SU-DHL-6 (cell line): ENCODE results near the gene TBC1D10A.
"Not testable (repeated sequence)": the region's sequence is repeated elsewhere in the genome, so short reads cannot be mapped to it uniquely, and the experiment has no call there.

Experiments
- H2AFZ ChIP-seq: fragments of 200-600 bp; sonication (generic); 2 replicates; pipeline ENCODE4 v1.6.1; 2014; ENCODE audit warnings: low read depth, mild to moderate bottlenecking, moderate library complexity, mixed read lengths, antibody characterized with exemption, low read length; ENCODE audit not compliant: severe bottlenecking
- H3F3A ChIP-seq: fragments of 200-600 bp; shearing (Covaris generic); 2 replicates; pipeline ENCODE4 v1.6.0; 2016; ENCODE audit warnings: antibody characterized with exemption, mild to moderate bottlenecking; ENCODE audit not compliant: insufficient read depth
- H3K27ac ChIP-seq: fragments of 200-600 bp; sonication (generic); 2 replicates; pipeline ENCODE4 v1.5.1; 2016; ENCODE audit warnings: low read depth, mild to moderate bottlenecking, low read length, moderate library complexity, mixed read lengths
- H3K27me3 ChIP-seq: fragments of 200-600 bp; sonication (generic), shearing (Covaris generic); 2 replicates; pipeline ENCODE4 v1.6.0; 2014; ENCODE audit warnings: mild to moderate bottlenecking, low read length
- H3K36me3 ChIP-seq: fragments of 200-600 bp; sonication (generic); 2 replicates; pipeline ENCODE4 v1.6.1; 2014; ENCODE audit warnings: mild to moderate bottlenecking, low read length, mixed read lengths
- H3K4me2 ChIP-seq: fragments of 300-600, 200-600 bp; shearing (Covaris generic), sonication (generic); 2 replicates; pipeline ENCODE4 v1.6.0; 2014; ENCODE audit warnings: low read length, low read depth, mild to moderate bottlenecking; ENCODE audit not compliant: poor library complexity, severe bottlenecking
- H3K4me3 ChIP-seq: fragments of 200-600 bp; sonication (generic); 2 replicates; pipeline ENCODE4 v1.5.1; 2014; ENCODE audit warnings: antibody characterized with exemption, low read length, mild to moderate bottlenecking, mixed read lengths; ENCODE audit not compliant: insufficient read depth, poor library complexity, severe bottlenecking
- H3K79me2 ChIP-seq: fragments of 200-600 bp; sonication (generic); 2 replicates; pipeline ENCODE4 v1.6.1; 2014; ENCODE audit warnings: mild to moderate bottlenecking, low read length, moderate library complexity; ENCODE audit not compliant: insufficient read depth
- H3K9ac ChIP-seq: fragments of 200-600 bp; sonication (generic); 2 replicates; pipeline ENCODE4 v1.7.0; 2014; ENCODE audit warnings: mild to moderate bottlenecking, low read length
- H3K9me2 ChIP-seq: fragments of 200-600 bp; sonication (generic); replicated peaks from 2 replicates; pipeline ENCODE4 v1.6.1; 2014; ENCODE audit warnings: low read length; ENCODE audit not compliant: insufficient read depth
- H3K9me3 ChIP-seq: fragments of 200-600 bp; sonication (generic); 2 replicates; pipeline ENCODE4 v1.6.1; 2014; ENCODE audit warnings: low read length, mixed read lengths; ENCODE audit not compliant: insufficient read depth
- H4K20me1 ChIP-seq: fragments of 200-600 bp; sonication (generic); 2 replicates; pipeline ENCODE4 v1.6.1; 2014; ENCODE audit warnings: low read depth, mild to moderate bottlenecking, antibody characterized with exemption, low read length, moderate library complexity, mixed read lengths
- CTCF ChIP-seq: fragments of 200-600 bp; sonication (generic); IDR thresholded peaks from one replicate; pipeline ENCODE4 v1.5.1; 2017; ENCODE audit warnings: antibody characterized with exemption, mild to moderate bottlenecking, low read length, moderate library complexity; ENCODE audit not compliant: insufficient read depth, poor library complexity, severe bottlenecking
- EZH2phosphoT487 ChIP-seq: fragments of 200-600 bp; sonication (generic), shearing (Covaris generic); conservative IDR thresholded peaks from 2 replicates; pipeline ENCODE4 v1.6.1; 2018; ENCODE audit warnings: mild to moderate bottlenecking, antibody characterized with exemption, low read length, moderate library complexity, mixed read lengths

Gene TBC1D10A

DNA sequence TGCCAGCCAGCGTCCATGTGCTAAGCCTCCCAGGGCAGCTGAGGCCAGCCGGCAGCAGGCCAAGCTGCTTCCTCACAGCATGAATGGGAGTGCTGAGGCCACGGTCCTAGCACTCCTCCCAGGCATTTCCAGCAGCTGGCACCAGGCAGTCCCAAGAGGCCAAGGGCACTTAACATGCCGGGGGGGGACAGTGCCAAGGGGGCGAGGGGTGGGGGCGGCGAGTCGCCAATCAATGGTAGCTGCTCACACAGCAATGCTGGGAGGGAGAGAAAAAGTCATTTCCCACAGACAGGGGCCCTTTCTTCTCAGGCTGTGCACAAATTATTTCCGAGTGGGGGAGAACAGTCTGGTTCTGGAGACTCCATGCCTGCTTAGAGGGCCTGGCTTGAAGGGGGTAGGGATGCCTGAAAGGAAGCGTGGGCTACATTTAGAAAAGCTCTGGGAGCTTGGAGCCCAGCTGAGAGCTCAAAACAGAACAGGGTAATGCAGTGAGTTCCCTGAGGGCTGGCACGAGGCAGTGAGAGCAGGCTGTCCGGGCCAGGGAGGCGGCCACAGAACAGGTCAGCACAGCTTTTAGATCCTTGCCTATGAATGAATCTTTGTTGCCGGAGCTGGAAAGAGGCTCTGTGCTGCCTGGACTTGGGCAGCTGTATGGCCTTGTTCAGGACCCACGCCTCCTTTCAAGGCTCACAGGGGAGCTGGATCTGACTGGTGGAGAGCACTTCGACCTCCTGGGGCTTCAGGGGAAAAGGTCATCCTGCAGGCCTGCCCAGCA lies 14.4 kb upstream of the TBC1D10A start:
- Histone ChIP-seq H3K27ac (no peak overlapping the region), H3F3A (no peaks in the 10 kb centered on the region), H3K36me3 (peaks cover 36% of the 10 kb centered on the region), H4K20me1 (no peaks in the 10 kb centered on the region), H2AFZ (no peak overlapping the region), H3K4me2 (no peak overlapping the region), H3K9me2 (no peaks in the 10 kb centered on the region), H3K9me3 (no peaks in the 10 kb centered on the region), H3K27me3 (no peaks in the 10 kb centered on the region), H3K4me3 (no peak overlapping the region), H3K79me2 (no peaks in the 10 kb centered on the region; the same call in 1 of the 2 replicates), H3K9ac (no peak overlapping the region)
- TF ChIP-seq CTCF: no peak
- no peak for TF ChIP-seq EZH2phosphoT487

DNA sequence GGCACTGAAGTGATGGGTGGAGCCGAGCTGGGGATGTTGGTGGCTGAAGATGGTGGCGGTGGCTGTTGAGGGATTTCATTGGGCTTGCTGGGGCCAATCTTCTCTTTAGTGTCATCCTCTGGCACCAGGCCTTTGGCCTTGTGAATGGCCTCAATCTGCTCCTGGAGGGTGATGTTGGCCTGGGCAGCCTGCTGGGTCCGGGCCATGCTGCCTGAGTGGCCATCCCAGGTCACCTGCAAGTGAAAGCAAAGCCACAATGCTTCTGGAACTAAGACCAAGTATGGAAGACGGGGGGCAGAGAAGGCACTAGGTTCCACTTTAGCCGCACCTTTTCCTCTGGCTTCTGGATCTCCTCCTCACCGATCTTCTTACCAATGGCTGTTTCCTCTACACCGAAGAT lies 12.1 kb upstream of the TBC1D10A start:
- TF ChIP-seq EZH2phosphoT487 (no peak), CTCF (no peak)
- no peaks in the 10 kb centered on the region for H3K9me2 ChIP-seq
- no peaks in the 10 kb centered on the region for H3K27me3 ChIP-seq
- no peaks in the 10 kb centered on the region for H4K20me1 ChIP-seq
- no peak overlapping the region for H3K4me3 ChIP-seq
- no peak overlapping the region for H3K4me2 ChIP-seq
- no peak overlapping the region for H2AFZ ChIP-seq
- H3K79me2 ChIP-seq: no peaks in the 10 kb centered on the region
- H3K9ac ChIP-seq: no peak overlapping the region
- H3K9me3 ChIP-seq: no peaks in the 10 kb centered on the region
- H3F3A ChIP-seq: no peaks in the 10 kb centered on the region
- H3K27ac ChIP-seq: no peak overlapping the region
- peaks cover 18% of the 10 kb centered on the region; the same call in 1 of the 2 replicates for H3K36me3 ChIP-seq

DNA sequence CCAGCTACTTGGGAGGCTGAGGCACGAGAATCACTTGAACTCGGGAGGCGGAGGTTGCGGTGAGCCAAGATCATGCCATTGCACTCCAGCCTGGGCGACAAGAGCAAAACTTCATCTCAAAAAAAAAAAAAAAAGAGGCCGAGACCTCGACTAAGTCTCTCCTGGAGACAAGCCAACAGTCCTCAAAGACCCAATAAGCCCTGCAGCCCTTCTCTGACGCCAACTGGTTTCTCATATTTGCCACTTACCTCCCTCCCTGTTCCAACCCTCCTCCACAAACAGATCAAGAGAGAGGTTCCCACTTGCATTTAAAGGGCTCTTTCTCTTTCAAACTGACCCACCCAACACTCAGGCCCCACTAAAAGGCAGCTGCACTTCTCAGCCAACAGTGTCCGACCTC lies 11.6 kb upstream of the TBC1D10A start:
- H2AFZ ChIP-seq, H3K9me2 ChIP-seq, H3K27ac ChIP-seq, H3K27me3 ChIP-seq, H3K79me2 ChIP-seq, H3K9me3 ChIP-seq, H4K20me1 ChIP-seq, H3K9ac ChIP-seq, H3K4me3 ChIP-seq, H3F3A ChIP-seq, H3K4me2 ChIP-seq: not testable (repeated sequence)
- peaks cover 14% of the 10 kb centered on the region; the same call in 1 of the 2 replicates for H3K36me3 ChIP-seq

DNA sequence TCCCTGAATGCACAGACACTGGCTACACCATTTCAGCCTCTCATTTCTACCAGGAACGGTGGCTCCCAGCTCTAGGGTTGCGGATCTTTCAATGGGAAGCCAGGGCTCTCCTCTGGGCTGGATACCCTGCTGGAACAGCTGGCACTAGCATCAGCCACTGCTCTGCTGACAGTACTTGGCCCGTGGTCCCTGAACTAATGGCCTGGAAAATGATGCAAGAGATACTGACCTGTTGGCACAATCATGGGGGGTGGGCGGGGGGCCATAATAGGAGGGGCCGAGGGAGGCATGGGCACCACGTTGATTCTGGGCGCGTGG lies 10.7 kb upstream of the TBC1D10A start:
- Histone ChIP-seq H3K36me3 (peaks cover 11% of the 10 kb centered on the region; the same call in 1 of the 2 replicates), H3K9ac (no peak overlapping the region), H4K20me1 (no peaks in the 10 kb centered on the region), H3K27me3 (no peaks in the 10 kb centered on the region), H3K79me2 (no peaks in the 10 kb centered on the region), H3K9me2 (no peaks in the 10 kb centered on the region), H2AFZ (no peak overlapping the region), H3K4me3 (no peak overlapping the region), H3K9me3 (no peaks in the 10 kb centered on the region), H3K27ac (no peak overlapping the region), H3K4me2 (no peak overlapping the region), H3F3A (no peaks in the 10 kb centered on the region)
- no peak for TF ChIP-seq EZH2phosphoT487
- TF ChIP-seq CTCF: no peak
